Measurements from ENCODE around the gene DEAF1.

DNA sequence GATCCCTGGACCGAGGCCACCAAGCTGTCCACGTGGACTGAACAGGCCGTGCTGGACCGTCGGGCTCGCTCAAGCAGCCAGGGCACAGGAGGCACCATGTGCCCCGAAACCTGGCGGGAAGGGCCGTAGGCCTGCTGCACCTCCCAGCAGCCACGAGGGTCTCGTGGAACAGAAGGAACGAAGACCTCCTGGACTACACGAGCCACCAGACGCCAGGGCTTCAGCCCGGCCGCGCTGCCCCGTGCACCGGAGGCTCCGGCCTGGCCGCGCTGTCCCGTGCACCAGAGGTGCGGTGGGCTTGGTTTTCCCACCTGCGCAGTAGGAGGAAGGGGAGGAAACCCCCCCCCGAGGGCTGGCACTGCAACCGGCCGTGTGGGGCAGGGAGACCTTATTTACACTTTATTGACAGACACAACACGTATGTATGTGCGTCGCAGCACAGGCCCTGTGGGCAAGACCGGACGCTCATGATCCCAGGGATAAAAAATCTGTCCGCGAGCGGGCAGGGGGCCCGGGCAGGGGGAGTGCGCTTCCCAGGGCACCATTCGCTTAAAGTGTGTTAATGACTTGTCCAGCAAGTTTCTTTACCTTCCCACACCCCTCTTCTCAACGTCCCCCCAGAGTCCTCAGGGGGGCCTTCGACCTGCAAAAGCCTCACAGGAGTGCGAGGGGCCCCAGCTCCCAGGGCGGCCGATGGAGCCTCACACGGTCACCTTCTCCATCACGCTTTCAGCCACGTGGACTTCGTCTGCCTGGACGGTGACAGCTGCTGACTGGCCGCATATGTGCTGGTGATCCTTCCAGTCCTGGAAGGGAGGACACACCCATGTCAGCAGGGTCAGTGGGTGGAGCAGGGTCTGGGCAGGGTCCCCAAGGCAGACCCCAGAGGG is 50.9 kb downstream of the DEAF1 start:
- TF ChIP-seq, protein P1, sequence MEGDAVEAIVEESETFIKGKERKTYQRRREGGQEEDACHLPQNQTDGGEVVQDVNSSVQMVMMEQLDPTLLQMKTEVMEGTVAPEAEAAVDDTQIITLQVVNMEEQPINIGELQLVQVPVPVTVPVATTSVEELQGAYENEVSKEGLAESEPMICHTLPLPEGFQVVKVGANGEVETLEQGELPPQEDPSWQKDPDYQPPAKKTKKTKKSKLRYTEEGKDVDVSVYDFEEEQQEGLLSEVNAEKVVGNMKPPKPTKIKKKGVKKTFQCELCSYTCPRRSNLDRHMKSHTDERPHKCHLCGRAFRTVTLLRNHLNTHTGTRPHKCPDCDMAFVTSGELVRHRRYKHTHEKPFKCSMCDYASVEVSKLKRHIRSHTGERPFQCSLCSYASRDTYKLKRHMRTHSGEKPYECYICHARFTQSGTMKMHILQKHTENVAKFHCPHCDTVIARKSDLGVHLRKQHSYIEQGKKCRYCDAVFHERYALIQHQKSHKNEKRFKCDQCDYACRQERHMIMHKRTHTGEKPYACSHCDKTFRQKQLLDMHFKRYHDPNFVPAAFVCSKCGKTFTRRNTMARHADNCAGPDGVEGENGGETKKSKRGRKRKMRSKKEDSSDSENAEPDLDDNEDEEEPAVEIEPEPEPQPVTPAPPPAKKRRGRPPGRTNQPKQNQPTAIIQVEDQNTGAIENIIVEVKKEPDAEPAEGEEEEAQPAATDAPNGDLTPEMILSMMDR (conservative IDR thresholded peaks at IDR 0.05; ENCODE audit: low read depth, low read length): no peak
- TF ChIP-seq EZH2 (IDR thresholded peaks at IDR 0.05; ENCODE audit: low read length, unreplicated experiment): no peak
- no peak for TF ChIP-seq EZH2phosphoT487 (IDR thresholded peaks at IDR 0.05; ENCODE audit: borderline replicate concordance, low read length)

Data from PC-3 (cell line).